ENCODE measurements around the gene KRT6B.

Gene KRT6B

GRCh38 chr12:52418576-52419110 lies 33.3 kb downstream of the KRT6B start:
- H3K4me3 ChIP-seq (ENCODE audit: low read depth, low read length), result no peak overlapping the region
- no peak for DNase-seq (ENCODE audit: low read depth)
- TF ChIP-seq, protein P1, sequence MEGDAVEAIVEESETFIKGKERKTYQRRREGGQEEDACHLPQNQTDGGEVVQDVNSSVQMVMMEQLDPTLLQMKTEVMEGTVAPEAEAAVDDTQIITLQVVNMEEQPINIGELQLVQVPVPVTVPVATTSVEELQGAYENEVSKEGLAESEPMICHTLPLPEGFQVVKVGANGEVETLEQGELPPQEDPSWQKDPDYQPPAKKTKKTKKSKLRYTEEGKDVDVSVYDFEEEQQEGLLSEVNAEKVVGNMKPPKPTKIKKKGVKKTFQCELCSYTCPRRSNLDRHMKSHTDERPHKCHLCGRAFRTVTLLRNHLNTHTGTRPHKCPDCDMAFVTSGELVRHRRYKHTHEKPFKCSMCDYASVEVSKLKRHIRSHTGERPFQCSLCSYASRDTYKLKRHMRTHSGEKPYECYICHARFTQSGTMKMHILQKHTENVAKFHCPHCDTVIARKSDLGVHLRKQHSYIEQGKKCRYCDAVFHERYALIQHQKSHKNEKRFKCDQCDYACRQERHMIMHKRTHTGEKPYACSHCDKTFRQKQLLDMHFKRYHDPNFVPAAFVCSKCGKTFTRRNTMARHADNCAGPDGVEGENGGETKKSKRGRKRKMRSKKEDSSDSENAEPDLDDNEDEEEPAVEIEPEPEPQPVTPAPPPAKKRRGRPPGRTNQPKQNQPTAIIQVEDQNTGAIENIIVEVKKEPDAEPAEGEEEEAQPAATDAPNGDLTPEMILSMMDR (IDR thresholded peaks at IDR 0.05; ENCODE audit: low read depth, low read length, missing control alignments), result no peak

DNA sequence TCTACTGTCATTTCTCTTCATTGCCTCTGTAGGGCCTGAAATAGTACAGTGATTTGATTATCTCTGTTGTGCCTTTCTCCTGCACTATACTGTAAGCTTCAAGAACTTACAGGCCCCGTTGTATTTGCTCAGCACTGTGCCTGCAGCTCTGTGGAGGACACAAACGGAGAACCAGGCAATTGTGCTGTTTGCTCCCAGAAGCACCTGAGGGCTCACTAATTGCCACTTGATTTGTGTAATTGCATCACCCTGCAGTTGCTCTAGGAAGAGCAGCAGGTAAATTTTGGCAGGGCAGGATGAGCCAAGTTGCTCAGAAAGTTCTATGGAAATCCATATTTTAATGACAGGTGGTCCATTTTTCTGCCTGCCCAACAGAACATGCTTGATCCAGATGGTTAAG lies 34.2 kb downstream of the KRT6B start:
- TF ChIP-seq, protein P1 (IDR thresholded peaks at IDR 0.05; ENCODE audit: low read depth, low read length, missing control alignments), result no peak
- no peak for DNase-seq (ENCODE audit: low read depth)
- H3K4me3 ChIP-seq (ENCODE audit: low read depth, low read length), result no peak overlapping the region

DNA sequence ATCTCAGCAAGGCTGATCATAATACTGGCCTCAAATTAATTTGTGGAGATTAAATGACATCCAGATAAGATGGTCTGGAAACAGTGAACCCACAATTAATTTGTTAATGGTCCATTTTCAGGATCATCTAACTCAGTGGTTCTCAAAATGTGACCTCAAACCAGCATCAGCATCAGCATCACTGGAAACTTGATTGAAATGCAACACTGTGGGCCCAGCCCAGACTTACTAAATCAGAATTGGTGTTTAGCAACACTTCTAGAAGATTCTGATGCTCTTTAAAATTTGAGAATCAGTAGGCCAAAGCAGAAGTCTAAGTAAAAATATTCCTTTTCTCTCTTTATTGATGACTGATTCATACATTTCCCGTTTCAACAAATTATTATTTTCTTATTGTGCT lies 35.2 kb downstream of the KRT6B start:
- TF ChIP-seq, protein P1 (IDR thresholded peaks at IDR 0.05; ENCODE audit: low read depth, low read length, missing control alignments), result no peak
- no peak for DNase-seq (ENCODE audit: low read depth)
- no peak overlapping the region for H3K4me3 ChIP-seq (ENCODE audit: low read depth, low read length)

GRCh38 chr12:52415870-52416750 lies 35.8 kb downstream of the KRT6B start:
- TF ChIP-seq, protein P1 (IDR thresholded peaks at IDR 0.05; ENCODE audit: low read depth, low read length, missing control alignments), result no peak
- no peak for DNase-seq (ENCODE audit: low read depth)
- no peak overlapping the region for H3K4me3 ChIP-seq (ENCODE audit: low read depth, low read length)

DNA sequence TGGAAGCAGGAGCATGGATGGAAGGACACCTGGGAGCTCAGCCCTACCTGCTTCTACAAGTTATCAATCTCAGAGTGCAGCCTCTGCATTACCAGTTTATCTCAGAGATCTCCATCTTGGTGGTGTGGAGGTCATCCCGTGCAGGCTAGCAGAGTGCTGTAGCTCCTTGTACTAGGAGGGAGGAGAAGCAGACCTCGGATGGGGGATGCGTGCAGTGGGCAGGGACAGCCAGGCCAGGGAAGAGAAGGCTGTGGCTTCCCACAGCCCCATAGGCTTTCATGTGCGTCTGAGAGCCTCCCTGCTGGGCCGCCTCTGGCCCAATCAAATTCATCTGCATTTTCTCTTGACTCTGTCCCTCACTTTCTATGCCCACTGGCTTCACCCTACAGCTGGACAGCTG lies 37.0 kb downstream of the KRT6B start:
- no peak for DNase-seq (ENCODE audit: low read depth)
- no peak overlapping the region for H3K4me3 ChIP-seq (ENCODE audit: low read depth, low read length)
- TF ChIP-seq, protein P1 (IDR thresholded peaks at IDR 0.05; ENCODE audit: low read depth, low read length, missing control alignments), result no peak

DNA sequence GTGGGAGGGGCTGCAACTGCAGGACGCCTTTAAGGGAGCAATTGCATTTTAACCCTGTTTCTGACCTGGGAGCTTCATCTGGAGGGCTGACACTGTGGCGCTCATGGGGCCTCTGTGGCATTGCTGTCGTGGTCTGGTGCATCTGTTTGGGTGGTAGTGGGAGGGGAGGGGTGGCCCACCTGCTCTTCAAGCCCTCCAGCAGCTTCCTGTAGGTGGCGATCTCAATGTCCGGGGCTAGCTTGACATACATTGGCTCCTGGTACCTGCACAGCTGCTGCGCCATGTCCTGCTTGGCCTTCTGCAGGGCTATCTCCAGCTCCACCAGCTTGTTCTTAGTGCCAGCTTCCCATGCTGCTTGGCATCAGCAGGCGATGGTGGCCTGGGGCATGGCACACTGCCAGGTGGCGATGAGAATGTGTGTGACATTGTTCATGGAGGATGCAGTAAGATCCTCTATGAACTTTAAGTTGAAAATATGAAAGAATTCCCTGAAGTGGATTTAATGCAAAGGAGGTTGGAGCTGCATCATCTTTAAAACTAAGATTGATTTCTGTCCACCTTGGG lies 38.1 kb downstream of the KRT6B start:
- H3K4me3 ChIP-seq (ENCODE audit: low read depth, low read length), result no peak overlapping the region
- TF ChIP-seq, protein P1 (IDR thresholded peaks at IDR 0.05; ENCODE audit: low read depth, low read length, missing control alignments), result no peak
- no peak for DNase-seq (ENCODE audit: low read depth)

Data from GM12864 (cell line).